ENCODE results near the gene PLCL1.

- TF ChIP-seq CTCF (IDR thresholded peaks at IDR 0.05; ENCODE audit: low read length) (no peak), EZH2phosphoT487 (IDR thresholded peaks at IDR 0.05; ENCODE audit: low read length) (no peak), EZH2 (optimal IDR thresholded peaks at IDR 0.05; ENCODE audit: low read depth, low read length) (no peak)
Observed at GRCh38 chr2:198036029-198036879, 231.9 kb downstream of the PLCL1 start.
